HEK293 (cell line): ENCODE measurements around the gene C1orf56.

Source experiments
- PRDM1 ChIP-seq: fragments of 450-650 bp; formaldehyde crosslinking; IDR thresholded peaks from 2 replicates; pipeline ENCODE4; 2016; ENCODE audit warnings: missing biosample characterization, missing genetic modification characterization
- SCRT1 ChIP-seq: fragments of 450-650 bp; formaldehyde crosslinking; IDR thresholded peaks from 2 replicates; pipeline ENCODE4 v1.5.1; 2016; ENCODE audit warnings: missing biosample characterization, missing genetic modification characterization, borderline replicate concordance
- ZEB2 ChIP-seq: fragments of 450-650 bp; formaldehyde crosslinking; IDR thresholded peaks from 2 replicates; pipeline ENCODE4 v1.5.1; 2016; ENCODE audit warnings: missing biosample characterization, missing genetic modification characterization
- ZFHX2 ChIP-seq: fragments of 450-650 bp; formaldehyde crosslinking; conservative IDR thresholded peaks from 2 replicates; pipeline ENCODE4 v1.5.1; 2016; ENCODE audit warnings: missing biosample characterization, missing genetic modification characterization
- ZFP3 ChIP-seq: fragments of 450-650 bp; formaldehyde crosslinking; IDR thresholded peaks from 2 replicates; pipeline ENCODE4 v1.5.1; 2016; ENCODE audit warnings: low read depth, missing biosample characterization, missing genetic modification characterization
- ZFP37 ChIP-seq: fragments of 450-650 bp; formaldehyde crosslinking; IDR thresholded peaks from 2 replicates; pipeline ENCODE4 v1.5.1; 2016; ENCODE audit warnings: missing biosample characterization, missing genetic modification characterization
- ZFP41 ChIP-seq: fragments of 450-650 bp; formaldehyde crosslinking; IDR thresholded peaks from 2 replicates; pipeline ENCODE4 v1.5.1; 2016; ENCODE audit warnings: missing biosample characterization, missing genetic modification characterization, borderline replicate concordance
- ZFP69B ChIP-seq: fragments of 450-650 bp; formaldehyde crosslinking; IDR thresholded peaks from 2 replicates; pipeline ENCODE4 v1.5.1; 2016; ENCODE audit warnings: missing biosample characterization, missing genetic modification characterization
- ZNF16 ChIP-seq: fragments of 450-650 bp; formaldehyde crosslinking; IDR thresholded peaks from 2 replicates; pipeline ENCODE4 v1.5.1; 2016; ENCODE audit warnings: low read depth, missing biosample characterization, missing genetic modification characterization
- ZNF239 ChIP-seq: fragments of 450-650 bp; formaldehyde crosslinking; IDR thresholded peaks from 2 replicates; pipeline ENCODE4 v1.5.1; 2016; ENCODE audit warnings: missing biosample characterization, missing genetic modification characterization
- ZNF248 ChIP-seq: fragments of 450-650 bp; formaldehyde crosslinking; IDR thresholded peaks from 2 replicates; pipeline ENCODE4 v1.5.1; 2017; ENCODE audit warnings: missing biosample characterization, missing genetic modification characterization
- ZNF341 ChIP-seq: fragments of 450-650 bp; formaldehyde crosslinking; IDR thresholded peaks from 2 replicates; pipeline ENCODE4; 2016; ENCODE audit warnings: low read depth, missing biosample characterization, missing genetic modification characterization
- ZNF473 ChIP-seq: fragments of 450-650 bp; formaldehyde crosslinking; IDR thresholded peaks from 2 replicates; pipeline ENCODE4 v1.5.1; 2017; ENCODE audit warnings: missing biosample characterization, missing genetic modification characterization
- ZNF585B ChIP-seq: fragments of 450-650 bp; formaldehyde crosslinking; IDR thresholded peaks from 2 replicates; pipeline ENCODE4 v1.5.1; 2016; ENCODE audit warnings: missing biosample characterization, missing genetic modification characterization
- ZNF624 ChIP-seq: fragments of 450-650 bp; formaldehyde crosslinking; IDR thresholded peaks from 2 replicates; pipeline ENCODE4 v1.5.1; 2017; ENCODE audit warnings: missing biosample characterization, missing genetic modification characterization
- ZNF626 ChIP-seq: fragments of 450-650 bp; sonication (Bioruptor Pico); formaldehyde crosslinking; IDR thresholded peaks from 2 replicates; pipeline ENCODE4 v1.5.1; 2018; ENCODE audit warnings: missing biosample characterization, missing genetic modification characterization, inconsistent platforms
- ZNF76 ChIP-seq: fragments of 450-650 bp; formaldehyde crosslinking; IDR thresholded peaks from 2 replicates; pipeline ENCODE4; 2016; ENCODE audit warnings: low read depth, missing biosample characterization, missing genetic modification characterization, borderline replicate concordance
- ZNF768 ChIP-seq: fragments of 450-650 bp; formaldehyde crosslinking; IDR thresholded peaks from 2 replicates; pipeline ENCODE4 v1.5.1; 2018; ENCODE audit warnings: missing biosample characterization, mild to moderate bottlenecking, missing genetic modification characterization
- ZNF837 ChIP-seq: fragments of 450-650 bp; formaldehyde crosslinking; IDR thresholded peaks from 2 replicates; pipeline ENCODE4 v1.5.1; 2016; ENCODE audit warnings: missing biosample characterization, missing genetic modification characterization
- TF ChIP-seq, protein P1 (sequence below): fragments of 450-650 bp; formaldehyde crosslinking; IDR thresholded peaks from 2 replicates; pipeline ENCODE4 v1.5.1; 2016; ENCODE audit warnings: missing biosample characterization, missing genetic modification characterization, low read depth
- TF ChIP-seq, protein P2 (sequence below): sonication (generic); formaldehyde crosslinking; IDR thresholded peaks from 2 replicates; pipeline ENCODE4 v1.8.1; 2022; ENCODE audit warnings: mild to moderate bottlenecking, moderate library complexity, missing genetic modification reagents
- TF ChIP-seq, protein P3 (sequence below): IDR thresholded peaks from 2 replicates; pipeline ENCODE4 v1.6.1; 2011; ENCODE audit warnings: mild to moderate bottlenecking, low read depth, low read length, borderline replicate concordance
- TF ChIP-seq, protein P4 (sequence below): fragments of 450-650 bp; formaldehyde crosslinking; IDR thresholded peaks from 2 replicates; pipeline ENCODE4 v1.5.1; 2016; ENCODE audit warnings: missing biosample characterization, missing genetic modification characterization
- TF ChIP-seq, protein P5 (sequence below): fragments of 450-650 bp; formaldehyde crosslinking; conservative IDR thresholded peaks from 2 replicates; pipeline ENCODE4 v1.5.1; 2016; ENCODE audit warnings: low read depth, missing biosample characterization, missing genetic modification characterization
- TF ChIP-seq, protein P6 (sequence below): fragments of 450-650 bp; formaldehyde crosslinking; IDR thresholded peaks from 2 replicates; pipeline ENCODE4 v1.5.1; 2016; ENCODE audit warnings: missing biosample characterization, missing genetic modification characterization
- TF ChIP-seq, protein P7 (sequence below): fragments of 450-650 bp; formaldehyde crosslinking; IDR thresholded peaks from 2 replicates; pipeline ENCODE4 v1.5.1; 2016; ENCODE audit warnings: missing biosample characterization, missing genetic modification characterization

Gene C1orf56

DNA sequence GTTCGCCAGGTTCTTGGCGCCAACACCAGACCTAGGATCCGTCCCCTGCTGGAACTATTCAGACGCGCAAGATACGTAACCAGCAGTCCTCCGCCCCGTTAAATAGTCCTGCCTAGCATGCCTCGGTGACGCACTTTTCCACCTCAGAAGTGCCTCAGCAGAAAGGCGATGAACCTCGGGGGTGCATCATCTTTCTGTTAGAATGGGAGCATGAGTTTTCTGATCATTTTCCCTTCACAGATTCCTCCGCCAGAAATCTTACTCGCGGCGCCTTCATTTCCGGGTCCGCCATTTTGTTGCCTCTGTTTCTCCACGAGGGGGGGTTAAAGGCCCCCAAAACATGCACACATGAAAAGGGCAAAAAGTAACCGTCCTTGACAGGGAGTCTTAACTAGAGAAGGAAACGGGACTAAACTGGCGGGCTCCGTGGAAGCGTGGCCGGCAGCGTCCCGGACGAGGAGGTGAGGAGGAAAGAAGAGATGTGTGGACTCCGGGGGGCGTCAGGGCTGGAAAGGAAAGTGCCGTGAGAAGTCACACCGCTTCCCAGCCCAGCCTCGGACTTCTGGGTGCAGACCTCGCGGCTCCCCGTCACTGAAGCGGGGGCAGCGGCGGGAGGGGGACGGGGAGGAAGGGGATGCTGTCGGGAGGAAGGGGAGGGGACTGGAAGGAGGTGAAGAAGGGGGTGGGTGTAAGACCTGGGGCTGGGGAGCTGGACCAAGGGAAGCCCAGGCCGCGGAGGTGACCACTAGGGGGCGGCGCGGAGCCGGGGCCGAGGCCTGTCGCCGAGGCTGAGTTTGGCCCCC, 23.1 kb downstream of the C1orf56 start, which contains the start of gene GABPB2 (continued):
- TF ChIP-seq, protein P1, sequence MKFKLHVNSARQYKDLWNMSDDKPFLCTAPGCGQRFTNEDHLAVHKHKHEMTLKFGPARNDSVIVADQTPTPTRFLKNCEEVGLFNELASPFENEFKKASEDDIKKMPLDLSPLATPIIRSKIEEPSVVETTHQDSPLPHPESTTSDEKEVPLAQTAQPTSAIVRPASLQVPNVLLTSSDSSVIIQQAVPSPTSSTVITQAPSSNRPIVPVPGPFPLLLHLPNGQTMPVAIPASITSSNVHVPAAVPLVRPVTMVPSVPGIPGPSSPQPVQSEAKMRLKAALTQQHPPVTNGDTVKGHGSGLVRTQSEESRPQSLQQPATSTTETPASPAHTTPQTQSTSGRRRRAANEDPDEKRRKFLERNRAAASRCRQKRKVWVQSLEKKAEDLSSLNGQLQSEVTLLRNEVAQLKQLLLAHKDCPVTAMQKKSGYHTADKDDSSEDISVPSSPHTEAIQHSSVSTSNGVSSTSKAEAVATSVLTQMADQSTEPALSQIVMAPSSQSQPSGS (tag by site-specific recombination), result peak; percentile 90
- TF ChIP-seq ZNF473 (no peak), ZFP3 (tag by site-specific recombination) (no peak; the same call in 1 of the 2 replicates), ZNF626 (tag by site-specific recombination) (no peak; the same call in 1 of the 2 replicates), PRDM1 (tag by site-specific recombination) (no peak), ZEB2 (tag by site-specific recombination) (peak; percentile 96), ZNF341 (peak; percentile 98), ZNF76 (tag by site-specific recombination) (peak; percentile 85), SCRT1 (tag by site-specific recombination) (peak; percentile 29; the same call in 1 of the 2 replicates), ZFHX2 (tag by site-specific recombination) (peak; percentile 56), ZNF239 (peak; percentile 64; the same call in 1 of the 2 replicates), ZFP69B (tag by site-specific recombination) (peak; percentile 95), ZNF16 (tag by site-specific recombination) (no peak), ZFP41 (tag by site-specific recombination) (no peak; the same call in 1 of the 2 replicates), ZNF585B (tag by site-specific recombination) (no peak), ZNF248 (tag by site-specific recombination) (no peak), ZNF768 (tag by site-specific recombination) (peak; percentile 72; the same call in 1 of the 2 replicates), ZFP37 (tag by site-specific recombination) (peak; percentile 98), ZNF624 (tag by site-specific recombination) (peak; percentile 84; the same call in 1 of the 2 replicates), ZNF837 (tag by site-specific recombination) (no peak; the same call in 1 of the 2 replicates)
- TF ChIP-seq, protein P2, sequence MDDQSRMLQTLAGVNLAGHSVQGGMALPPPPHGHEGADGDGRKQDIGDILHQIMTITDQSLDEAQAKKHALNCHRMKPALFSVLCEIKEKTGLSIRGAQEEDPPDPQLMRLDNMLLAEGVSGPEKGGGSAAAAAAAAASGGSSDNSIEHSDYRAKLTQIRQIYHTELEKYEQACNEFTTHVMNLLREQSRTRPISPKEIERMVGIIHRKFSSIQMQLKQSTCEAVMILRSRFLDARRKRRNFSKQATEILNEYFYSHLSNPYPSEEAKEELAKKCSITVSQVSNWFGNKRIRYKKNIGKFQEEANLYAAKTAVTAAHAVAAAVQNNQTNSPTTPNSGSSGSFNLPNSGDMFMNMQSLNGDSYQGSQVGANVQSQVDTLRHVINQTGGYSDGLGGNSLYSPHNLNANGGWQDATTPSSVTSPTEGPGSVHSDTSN (CRISPR knock-in tag), result no peak
- TF ChIP-seq, protein P3, sequence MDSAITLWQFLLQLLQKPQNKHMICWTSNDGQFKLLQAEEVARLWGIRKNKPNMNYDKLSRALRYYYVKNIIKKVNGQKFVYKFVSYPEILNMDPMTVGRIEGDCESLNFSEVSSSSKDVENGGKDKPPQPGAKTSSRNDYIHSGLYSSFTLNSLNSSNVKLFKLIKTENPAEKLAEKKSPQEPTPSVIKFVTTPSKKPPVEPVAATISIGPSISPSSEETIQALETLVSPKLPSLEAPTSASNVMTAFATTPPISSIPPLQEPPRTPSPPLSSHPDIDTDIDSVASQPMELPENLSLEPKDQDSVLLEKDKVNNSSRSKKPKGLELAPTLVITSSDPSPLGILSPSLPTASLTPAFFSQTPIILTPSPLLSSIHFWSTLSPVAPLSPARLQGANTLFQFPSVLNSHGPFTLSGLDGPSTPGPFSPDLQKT, result peak; percentile 82; the same call in 1 of the 2 replicates
- TF ChIP-seq, protein P4, sequence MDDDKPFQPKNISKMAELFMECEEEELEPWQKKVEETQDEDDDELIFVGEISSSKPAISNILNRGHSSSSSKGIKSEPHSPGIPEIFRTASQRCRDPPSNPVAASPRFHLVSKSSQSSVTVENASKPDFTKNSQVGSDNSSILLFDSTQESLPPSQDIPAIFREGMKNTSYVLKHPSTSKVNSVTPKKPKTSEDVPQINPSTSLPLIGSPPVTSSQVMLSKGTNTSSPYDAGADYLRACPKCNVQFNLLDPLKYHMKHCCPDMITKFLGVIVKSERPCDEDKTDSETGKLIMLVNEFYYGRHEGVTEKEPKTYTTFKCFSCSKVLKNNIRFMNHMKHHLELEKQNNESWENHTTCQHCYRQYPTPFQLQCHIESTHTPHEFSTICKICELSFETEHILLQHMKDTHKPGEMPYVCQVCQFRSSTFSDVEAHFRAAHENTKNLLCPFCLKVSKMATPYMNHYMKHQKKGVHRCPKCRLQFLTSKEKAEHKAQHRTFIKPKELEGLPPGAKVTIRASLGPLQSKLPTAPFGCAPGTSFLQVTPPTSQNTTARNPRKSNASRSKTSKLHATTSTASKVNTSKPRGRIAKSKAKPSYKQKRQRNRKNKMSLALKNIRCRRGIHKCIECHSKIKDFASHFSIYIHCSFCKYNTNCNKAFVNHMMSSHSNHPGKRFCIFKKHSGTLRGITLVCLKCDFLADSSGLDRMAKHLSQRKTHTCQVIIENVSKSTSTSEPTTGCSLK (tag by site-specific recombination), result no peak
- TF ChIP-seq, protein P5, sequence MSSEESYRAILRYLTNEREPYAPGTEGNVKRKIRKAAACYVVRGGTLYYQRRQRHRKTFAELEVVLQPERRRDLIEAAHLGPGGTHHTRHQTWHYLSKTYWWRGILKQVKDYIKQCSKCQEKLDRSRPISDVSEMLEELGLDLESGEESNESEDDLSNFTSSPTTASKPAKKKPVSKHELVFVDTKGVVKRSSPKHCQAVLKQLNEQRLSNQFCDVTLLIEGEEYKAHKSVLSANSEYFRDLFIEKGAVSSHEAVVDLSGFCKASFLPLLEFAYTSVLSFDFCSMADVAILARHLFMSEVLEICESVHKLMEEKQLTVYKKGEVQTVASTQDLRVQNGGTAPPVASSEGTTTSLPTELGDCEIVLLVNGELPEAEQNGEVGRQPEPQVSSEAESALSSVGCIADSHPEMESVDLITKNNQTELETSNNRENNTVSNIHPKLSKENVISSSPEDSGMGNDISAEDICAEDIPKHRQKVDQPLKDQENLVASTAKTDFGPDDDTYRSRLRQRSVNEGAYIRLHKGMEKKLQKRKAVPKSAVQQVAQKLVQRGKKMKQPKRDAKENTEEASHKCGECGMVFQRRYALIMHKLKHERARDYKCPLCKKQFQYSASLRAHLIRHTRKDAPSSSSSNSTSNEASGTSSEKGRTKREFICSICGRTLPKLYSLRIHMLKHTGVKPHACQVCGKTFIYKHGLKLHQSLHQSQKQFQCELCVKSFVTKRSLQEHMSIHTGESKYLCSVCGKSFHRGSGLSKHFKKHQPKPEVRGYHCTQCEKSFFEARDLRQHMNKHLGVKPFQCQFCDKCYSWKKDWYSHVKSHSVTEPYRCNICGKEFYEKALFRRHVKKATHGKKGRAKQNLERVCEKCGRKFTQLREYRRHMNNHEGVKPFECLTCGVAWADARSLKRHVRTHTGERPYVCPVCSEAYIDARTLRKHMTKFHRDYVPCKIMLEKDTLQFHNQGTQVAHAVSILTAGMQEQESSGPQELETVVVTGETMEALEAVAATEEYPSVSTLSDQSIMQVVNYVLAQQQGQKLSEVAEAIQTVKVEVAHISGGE (tag by site-specific recombination), result peak; percentile 90
- TF ChIP-seq, protein P6, sequence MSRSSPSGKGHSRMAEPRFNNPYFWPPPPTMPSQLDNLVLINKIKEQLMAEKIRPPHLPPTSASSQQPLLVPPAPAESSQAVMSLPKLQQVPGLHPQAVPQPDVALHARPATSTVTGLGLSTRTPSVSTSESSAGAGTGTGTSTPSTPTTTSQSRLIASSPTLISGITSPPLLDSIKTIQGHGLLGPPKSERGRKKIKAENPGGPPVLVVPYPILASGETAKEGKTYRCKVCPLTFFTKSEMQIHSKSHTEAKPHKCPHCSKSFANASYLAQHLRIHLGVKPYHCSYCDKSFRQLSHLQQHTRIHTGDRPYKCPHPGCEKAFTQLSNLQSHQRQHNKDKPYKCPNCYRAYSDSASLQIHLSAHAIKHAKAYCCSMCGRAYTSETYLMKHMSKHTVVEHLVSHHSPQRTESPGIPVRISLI (tag by site-specific recombination), result no peak
- TF ChIP-seq, protein P7, sequence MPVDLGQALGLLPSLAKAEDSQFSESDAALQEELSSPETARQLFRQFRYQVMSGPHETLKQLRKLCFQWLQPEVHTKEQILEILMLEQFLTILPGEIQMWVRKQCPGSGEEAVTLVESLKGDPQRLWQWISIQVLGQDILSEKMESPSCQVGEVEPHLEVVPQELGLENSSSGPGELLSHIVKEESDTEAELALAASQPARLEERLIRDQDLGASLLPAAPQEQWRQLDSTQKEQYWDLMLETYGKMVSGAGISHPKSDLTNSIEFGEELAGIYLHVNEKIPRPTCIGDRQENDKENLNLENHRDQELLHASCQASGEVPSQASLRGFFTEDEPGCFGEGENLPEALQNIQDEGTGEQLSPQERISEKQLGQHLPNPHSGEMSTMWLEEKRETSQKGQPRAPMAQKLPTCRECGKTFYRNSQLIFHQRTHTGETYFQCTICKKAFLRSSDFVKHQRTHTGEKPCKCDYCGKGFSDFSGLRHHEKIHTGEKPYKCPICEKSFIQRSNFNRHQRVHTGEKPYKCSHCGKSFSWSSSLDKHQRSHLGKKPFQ (tag by site-specific recombination), result peak; percentile 70
